NOMO-1 (cell line): Measurements from ENCODE around the gene RAG1.

Experiments
- DNase-seq, 2 experiments: peaks; one replicate each; lab custom pipeline; 2025; ENCODE audit not compliant: unreplicated experiment in 2 of 2; lab: John Stamatoyannopoulos, UW

RAG1 gene

DNA sequence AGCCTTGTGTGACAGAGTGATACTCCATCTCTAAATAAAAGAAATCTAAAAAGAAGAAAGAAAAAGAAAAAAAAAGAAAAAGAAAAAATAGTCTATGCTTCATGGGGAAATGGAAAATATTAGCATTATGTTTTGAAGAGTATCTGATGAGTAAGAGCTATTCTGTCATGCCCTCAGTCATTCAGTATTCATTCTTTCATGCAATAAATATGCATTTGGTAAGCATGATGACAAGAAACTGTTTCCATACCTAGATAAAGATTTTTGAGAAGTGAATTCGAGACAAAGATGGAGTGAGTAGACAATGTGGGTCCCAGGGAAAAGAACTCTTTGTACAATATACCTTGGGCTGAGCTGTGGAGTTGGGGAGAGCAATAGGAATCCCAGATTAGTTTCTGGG, 20.3 kb downstream of the RAG1 start:
- no peak for DNase-seq

GRCh38 chr11:36590513-36590912, 22.7 kb downstream of the RAG1 start:
- no peak for DNase-seq

DNA sequence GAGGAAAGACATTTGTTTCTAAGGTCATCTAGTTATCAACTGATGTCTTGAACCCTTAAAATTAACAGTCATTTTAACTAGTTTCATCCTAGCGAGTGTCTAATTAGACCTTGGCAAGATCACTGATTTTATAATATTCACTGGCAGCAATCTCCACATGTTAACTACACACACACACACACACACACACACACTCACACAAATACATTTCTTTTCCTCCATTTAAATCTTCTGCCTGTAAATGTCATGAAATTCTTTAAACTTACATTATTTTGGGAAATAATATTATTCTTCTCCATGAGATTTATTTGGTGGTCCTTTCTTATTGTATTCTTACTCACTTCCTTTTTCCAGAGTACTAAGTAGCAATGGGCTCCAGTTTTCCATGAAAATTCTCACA, 23.6 kb downstream of the RAG1 start:
- DNase-seq = no peak

GRCh38 chr11:36594316-36594989, 26.6 kb downstream of the RAG1 start, which contains the start of gene IFTAP:
TSS of gene IFTAP (plus strand) at chr11:36594502. CDS start at chr11:36610104, 15,602 bp downstream.
- DNase-seq = peak; percentile 38 to 77

DNA sequence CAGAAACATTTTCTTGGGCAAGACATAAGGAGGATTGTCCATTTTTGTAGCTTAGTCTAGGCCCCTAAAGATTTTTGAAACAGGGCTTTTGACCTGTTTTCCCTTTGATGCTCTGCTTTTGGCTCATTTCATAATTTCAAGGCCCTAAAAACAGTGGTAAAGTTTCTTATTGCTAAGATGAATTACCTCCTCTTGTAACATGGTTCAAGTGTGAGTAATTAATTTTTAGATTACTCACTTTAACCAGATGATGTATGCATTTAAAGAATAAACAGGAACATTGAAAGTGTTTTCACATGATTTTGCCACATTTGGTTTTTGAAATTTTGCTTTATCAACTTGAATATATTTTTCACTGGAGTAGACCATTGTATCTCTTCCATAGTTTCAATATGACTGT, 29.1 kb downstream of the RAG1 start:
- no peak for DNase-seq

DNA sequence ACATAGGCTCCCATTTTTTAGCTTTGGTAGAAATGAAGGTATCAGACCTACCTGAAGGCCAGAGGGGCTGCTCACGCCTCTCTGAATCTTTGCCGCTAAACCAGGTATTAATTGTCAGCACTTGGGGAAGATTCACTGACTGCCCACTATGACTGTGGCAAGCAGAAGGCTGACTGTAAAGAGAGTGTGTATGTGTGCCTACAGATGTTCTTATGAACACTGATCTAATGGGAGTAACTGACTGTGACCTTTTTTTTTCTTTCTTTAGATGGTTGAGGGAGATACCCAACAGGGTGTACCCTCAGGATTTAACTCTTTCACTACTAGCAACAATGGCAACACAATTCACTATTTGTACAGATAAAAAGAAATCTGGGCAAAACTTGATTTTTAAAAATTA, 30.2 kb downstream of the RAG1 start, which contains the start of gene RAG2:
Gene RAG2 (minus strand): TSS at position 186 of the 400 bp plus-strand sequence. CDS start 4,068 bp downstream, outside the sequence.
- no peak for DNase-seq

DNA sequence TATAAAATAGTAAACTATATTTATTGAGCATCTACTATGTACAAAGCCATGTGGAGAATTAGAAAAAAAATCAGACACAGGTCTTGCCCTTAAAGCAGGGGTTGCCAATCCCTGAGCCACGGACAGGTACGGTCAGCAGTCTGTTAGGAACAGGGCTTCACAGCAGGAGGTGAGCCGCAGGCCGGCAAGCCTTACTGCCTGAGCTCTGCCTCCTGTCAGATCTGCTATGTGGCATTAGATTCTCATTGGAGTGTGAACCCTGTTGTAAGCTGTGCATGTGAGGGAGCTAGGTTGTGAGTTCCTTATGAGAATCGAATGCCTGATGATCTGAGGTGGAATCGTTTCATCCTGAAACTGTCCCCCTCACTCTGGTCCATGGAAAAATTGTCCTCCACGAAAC, 32.4 kb downstream of the RAG1 start:
- DNase-seq = no peak

GRCh38 chr11:36601155-36601554, 33.3 kb downstream of the RAG1 start:
- DNase-seq = peak; percentile 36 to 96

DNA sequence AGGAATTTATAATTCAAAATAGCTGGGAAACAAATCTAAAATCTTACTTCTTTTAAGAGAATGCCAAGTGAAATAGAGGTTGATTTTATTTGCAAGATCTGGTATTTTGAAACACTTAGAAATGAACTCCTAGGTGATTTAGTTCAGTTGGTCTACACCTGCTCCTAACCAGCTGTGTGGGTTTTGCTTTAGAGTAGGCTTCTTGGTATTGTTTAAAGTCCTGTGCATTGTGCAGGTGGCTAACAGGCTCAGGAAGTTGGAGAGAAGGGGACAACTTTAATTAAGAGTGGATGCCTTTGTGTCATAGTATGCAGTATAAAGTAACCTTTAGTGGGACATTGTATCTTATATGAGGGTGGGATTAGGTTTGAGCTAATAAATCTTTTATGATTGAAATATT, 34.3 kb downstream of the RAG1 start:
- DNase-seq = no peak

DNA sequence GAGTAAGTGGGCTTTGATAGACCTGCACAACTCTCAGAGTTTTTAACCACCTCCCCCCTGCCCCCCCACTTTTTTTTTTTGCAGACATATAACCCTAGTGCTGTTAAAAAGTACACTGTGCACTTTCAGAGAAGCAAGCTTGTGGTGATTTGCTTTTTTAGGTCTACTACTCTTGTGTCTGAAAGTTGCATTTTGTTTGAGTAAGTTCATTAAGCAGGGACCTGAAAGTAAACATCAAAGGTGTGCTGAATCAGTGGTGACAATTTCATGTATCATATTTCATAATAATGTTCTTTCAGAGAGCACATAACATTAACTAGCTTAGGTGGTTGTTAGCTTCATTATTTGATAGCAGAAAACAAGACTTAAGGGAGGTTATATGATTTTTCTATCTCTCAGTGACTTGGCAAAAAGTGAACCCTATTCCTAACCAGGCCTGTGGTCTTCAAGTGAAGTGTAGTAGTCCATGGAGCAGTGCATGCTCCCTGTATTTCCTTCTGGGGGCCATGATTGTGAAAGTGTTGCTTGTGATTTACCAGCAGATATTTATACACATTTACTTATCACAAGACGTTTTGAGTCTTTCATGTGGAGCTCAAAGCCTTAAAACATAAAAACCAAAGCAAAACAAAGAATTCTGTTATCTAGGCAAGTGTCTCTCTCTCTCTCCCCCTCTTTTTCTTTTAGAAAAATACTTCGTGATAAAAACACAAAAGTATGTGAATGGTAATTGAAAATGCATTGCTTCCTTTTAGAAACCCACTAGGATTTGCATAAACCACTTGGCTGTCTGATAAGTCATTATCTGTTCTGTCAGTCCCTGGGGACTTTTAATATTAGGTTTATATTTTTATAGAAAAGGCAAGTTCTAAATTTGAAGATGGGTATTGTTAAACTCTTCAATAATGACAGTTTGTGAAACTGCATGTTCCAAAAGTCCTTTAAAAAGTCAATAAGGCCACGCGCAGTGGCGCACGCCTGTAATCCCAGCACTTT, 37.7 kb downstream of the RAG1 start:
- DNase-seq = no peak

GRCh38 chr11:36608491-36609199, 40.8 kb downstream of the RAG1 start:
- no peak for DNase-seq

GRCh38 chr11:36609383-36609782, 41.6 kb downstream of the RAG1 start:
- no peak for DNase-seq

GRCh38 chr11:36615826-36616225, 48.0 kb downstream of the RAG1 start:
- DNase-seq = no peak

GRCh38 chr11:36617543-36618362, 49.9 kb downstream of the RAG1 start:
- no peak for DNase-seq

DNA sequence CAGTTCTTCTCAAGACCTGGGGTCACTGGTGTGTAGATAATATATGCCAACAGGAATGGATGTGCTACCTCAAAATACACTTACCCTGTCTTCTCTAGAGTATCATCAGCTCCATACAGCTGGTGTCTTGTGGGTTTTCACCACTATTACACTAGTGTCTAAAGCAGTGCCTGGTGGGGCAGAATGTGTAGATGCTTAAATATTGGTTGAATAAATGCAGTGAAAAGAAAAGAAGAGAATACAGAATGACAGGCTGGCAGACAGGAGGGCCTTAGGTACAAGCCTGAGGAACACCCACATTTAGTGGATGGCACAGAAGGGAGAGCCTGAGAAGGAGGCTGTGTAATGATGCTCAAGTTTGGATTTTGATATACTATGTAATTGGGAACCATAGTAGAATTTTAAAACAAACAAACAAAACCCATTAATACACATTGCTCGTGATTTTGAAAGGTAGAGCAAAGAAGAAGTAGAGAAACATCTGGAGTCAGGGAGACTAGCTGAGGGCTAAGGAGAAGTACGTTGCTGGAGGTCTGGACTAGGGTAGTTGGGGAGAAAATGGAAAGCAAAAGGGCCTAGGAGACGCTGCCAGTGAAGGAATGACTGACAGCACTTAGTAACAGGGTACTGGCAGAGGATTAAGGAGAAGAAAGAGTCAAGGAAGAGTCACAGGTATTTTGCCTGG, 50.7 kb downstream of the RAG1 start:
- DNase-seq = no peak

DNA sequence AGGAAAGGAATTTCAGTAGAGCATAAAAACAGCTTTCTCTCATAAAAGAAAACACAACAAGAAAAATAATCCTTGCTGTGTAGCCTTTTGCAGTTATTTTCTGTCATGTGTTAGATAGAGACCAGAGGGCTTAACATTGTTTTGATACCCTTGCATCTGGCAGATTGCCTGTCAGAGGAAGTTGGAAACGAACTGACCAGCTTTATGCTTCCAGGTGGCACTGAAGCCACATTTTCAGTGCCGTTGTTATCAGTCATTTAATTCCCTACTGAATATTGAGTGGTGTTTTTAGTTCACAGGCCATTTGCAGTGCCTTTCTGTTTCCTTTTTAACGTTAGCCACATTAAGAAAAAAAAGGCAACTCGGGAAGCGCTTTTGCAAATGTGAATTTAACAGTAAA, 51.7 kb downstream of the RAG1 start:
- no peak for DNase-seq

DNA sequence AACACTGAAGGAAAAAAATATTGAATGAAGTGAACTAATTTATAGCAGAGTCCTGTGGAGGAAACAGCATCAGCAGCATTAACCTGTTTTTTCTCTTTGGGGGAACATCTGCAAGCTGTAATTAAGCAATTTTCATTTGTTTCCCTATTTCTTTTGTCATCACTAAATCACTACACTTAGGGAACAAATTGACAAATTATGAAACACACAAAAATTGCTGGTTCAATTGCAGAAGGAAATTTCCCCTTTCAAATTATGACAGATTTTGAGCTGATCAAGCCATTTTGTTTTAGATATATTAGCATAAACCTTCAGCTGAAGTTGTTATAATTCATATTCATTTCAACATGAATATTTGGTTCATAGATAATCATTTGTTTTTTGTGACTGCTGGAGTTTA, 52.4 kb downstream of the RAG1 start:
- DNase-seq = peak; percentile 27 to 58

GRCh38 chr11:36622431-36623136, 54.8 kb downstream of the RAG1 start:
- DNase-seq = peak in 1 of 2 experiments; percentile 63

DNA sequence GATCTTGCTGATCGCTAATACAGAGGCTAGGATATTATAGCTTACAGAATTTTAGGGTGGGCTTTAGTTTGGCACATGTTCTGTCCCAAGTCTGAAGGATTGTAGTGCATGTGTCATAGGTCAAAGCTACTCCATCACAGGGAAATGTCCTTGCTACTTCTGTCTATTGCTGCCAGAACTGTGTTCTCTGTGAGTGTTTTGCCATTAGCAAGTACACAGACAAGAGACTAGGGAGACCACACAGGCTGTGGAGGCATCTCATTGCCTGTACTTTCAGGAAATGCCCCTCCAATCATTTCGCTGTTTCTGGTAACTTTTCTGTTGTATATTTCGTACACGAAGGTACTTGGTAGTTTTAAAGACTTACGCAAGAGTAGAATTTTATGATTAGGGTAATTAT, 55.7 kb downstream of the RAG1 start:
- DNase-seq = no peak
